Right cardiac atrium (tissue), 5 donors: Measurements from ENCODE around the gene MRPS6. TPM values are rescaled to one million over a fixed set of nuclear protein-coding genes. Genes with fewer than 3 reads are reported as not detected.

Experiments used
- ATAC-seq, 2 donors: fragments of 200-7000 bp; cut with Tn5 transposase; one replicate each; pipeline versions ENCODE4 v1.8.0 to v1.9.1; 2020; ENCODE audit warnings: moderate library complexity in 2 of 2, mild to moderate bottlenecking in 1 of 2
- DNase-seq, 3 donors: peaks; one replicate each; pipeline ENCODE4 v3.0.0-alpha.2; 2020
- H3K27ac ChIP-seq: one replicate; pipeline ENCODE4 v1.5.1; 2013; ENCODE audit warnings: mild to moderate bottlenecking, low read length, control low read depth, moderate library complexity
- H3K27me3 ChIP-seq: one replicate; pipeline ENCODE4 v1.6.1; 2013; ENCODE audit not compliant: control insufficient read depth, insufficient read depth
- H3K4me1 ChIP-seq: one replicate; pipeline ENCODE4 v1.6.1; 2013; ENCODE audit warnings: low read length; ENCODE audit not compliant: control insufficient read depth, insufficient read depth
- H3K4me3 ChIP-seq: one replicate; pipeline ENCODE4 v1.5.1; 2013; ENCODE audit warnings: low read length, control low read depth
- H3K9me3 ChIP-seq: one replicate; pipeline ENCODE4 v1.6.1; 2013; ENCODE audit warnings: low read length; ENCODE audit not compliant: control insufficient read depth
- WGBS: extraction: QIAGEN DNeasy Blood & Tissue Kit; methylation state at CpG from one replicate; pipeline ENCODE4 v1.1.7; 2013; 5-methylcytosine and 5-hydroxymethylcytosine counted together
- intact Hi-C, 4 donors: fragments of 100-400 bp; cut with DNase I; formaldehyde crosslinking; loops; one replicate each; pipeline versions ENCODE4 v1.11.0 to v1.14.0; 2022 to 2023
- polyA plus RNA-seq: library from polyadenylated mRNA; stranded (reverse); fragments of 200-250 nt; gene quantifications from one replicate; pipeline ENCODE4 v1.2.3, GENCODE V29; 2013
- total RNA-seq, 4 donors: library from RNA; stranded (reverse); fragmentation: NEBNext Ultra II Directional; extraction: Animal tissue kit (Norgen Biotek cat#: 25700); gene quantifications; one replicate each; pipeline ENCODE4 v1.2.1, GENCODE V29; 2021
- donor health status: healthy with polysubstance abuse.
- donor health status: DM: no; HTN: yes; CAD: no.
- donor health status: DM: no; HTN: no; CAD: no.
- donor health status: DM: no; HTN: yes; CAD: no; lungs with severe emphysema.
- donor health status: DM: yes; HTN: yes; CAD: no.

MRPS6 gene
- total and polyA plus RNA-seq, 5 donors: 67.6 to 95.3 (median 74.6) TPM

DNA sequence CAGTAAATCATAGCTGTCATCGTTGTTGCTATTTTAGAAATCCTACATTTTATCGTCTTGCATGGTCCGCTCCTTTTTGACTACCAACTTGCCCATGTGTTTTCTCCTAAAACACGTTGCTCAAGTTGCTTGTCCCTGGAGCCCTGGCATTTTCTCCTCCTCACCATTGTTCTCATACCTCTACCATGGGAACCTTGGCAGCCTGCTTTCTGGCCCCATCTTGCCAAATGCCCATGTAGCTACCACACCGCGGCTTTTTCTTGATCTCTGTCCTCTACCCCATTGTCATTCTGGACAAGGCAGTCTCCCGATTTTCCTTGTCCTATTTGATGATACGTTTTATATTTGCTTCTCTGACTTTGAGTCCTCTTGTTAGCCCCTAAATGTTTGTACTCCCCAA is 50.2 kb downstream of the MRPS6 start:
- DNase-seq (no peak), ATAC-seq (no peak)
- Histone ChIP-seq H3K4me1 (peaks cover 9% of the 10 kb centered on the region), H3K27me3 (no peaks in the 10 kb centered on the region), H3K4me3 (no peak overlapping the region), H3K27ac (no peak overlapping the region), H3K9me3 (no peaks in the 10 kb centered on the region)
- 92% methylated on average over 8 of the region's 8 CpGs for WGBS
- intact Hi-C loops: no loop called here

DNA sequence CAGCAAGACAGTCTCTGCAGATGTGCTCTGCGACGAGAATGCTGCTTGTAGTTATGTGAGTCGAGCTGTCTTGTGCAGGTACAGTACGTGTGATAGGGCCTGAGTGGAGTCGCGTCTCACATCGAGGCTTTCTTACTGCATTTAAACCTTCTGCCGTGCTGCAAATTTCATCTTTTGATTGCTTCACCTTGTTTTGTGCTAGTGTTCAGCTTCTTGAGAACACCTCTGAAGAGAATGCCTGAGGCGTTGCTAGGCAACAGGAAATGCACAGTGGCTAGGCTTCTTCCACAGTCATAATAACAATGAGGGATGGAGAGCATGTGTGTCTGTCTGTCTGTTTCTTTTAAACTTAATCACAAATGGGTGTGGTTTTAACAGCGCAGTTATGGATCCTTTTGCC is 52.9 kb downstream of the MRPS6 start:
- no peaks in the 10 kb centered on the region for H3K27me3 ChIP-seq
- WGBS: 95% methylated on average over 10 of the region's 10 CpGs
- H3K27ac ChIP-seq: no peak overlapping the region
- no peak overlapping the region for H3K4me3 ChIP-seq
- DNase-seq: no peak
- intact Hi-C loops: no loop called here
- no peaks in the 10 kb centered on the region for H3K9me3 ChIP-seq
- peaks cover 23% of the 10 kb centered on the region for H3K4me1 ChIP-seq
- ATAC-seq: no peak

DNA sequence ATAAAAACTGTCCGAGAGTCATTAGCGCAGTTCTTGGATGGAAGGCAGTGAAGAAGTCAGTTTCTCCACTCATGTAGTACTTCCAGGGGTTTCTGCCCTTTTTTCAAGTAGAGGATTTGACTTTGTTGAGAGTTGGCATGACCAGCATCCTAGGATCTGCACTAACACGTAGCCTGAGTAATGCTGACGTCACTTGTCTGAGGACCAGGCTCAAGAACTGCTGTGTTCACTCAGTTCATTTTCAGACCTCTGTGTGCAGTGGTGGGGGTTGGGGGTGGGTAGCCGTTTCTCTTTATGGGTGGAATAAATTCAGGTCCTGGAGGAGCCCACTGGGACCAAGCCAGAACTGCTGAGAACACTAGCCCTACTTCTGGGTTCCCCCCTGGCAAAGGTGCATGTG is 53.3 kb downstream of the MRPS6 start:
- H3K9me3 ChIP-seq: no peaks in the 10 kb centered on the region
- no peak for ATAC-seq
- intact Hi-C loops: no loop called here
- no peak overlapping the region for H3K4me3 ChIP-seq
- H3K27ac ChIP-seq: no peak overlapping the region
- WGBS: 81% methylated on average over 5 of the region's 5 CpGs
- DNase-seq: no peak
- peaks cover 26% of the 10 kb centered on the region for H3K4me1 ChIP-seq
- H3K27me3 ChIP-seq: no peaks in the 10 kb centered on the region

DNA sequence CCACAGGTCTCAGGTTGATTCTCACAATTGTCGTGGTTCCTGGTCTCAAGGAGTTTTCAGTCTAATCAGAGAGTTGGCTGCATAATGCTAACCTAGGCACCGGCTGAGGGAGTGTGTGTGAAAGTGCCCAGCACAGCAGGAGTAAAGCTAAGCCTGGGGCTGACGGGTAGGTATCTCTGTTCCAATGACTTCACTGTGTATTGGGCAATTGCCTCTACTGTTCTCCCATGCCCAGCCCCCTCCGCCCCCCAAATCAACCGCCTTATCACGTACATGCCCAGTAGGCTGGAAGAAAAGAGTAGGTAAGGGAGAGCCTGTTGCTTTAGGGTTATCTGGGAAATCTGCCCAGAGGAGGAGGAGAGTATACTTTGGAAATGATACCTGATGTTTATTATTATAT is 54.7 kb downstream of the MRPS6 start:
- DNase-seq: peak in 1 of 3 donors; percentile 75
- Histone ChIP-seq H3K27ac (peak overlapping the region; percentile 61), H3K4me3 (no peak overlapping the region), H3K4me1 (peaks cover 31% of the 10 kb centered on the region), H3K9me3 (no peaks in the 10 kb centered on the region), H3K27me3 (no peaks in the 10 kb centered on the region)
- peak; percentile 51 to 69 for ATAC-seq
- WGBS: 58% methylated on average over 6 of the region's 6 CpGs
- intact Hi-C loops: no loop called here

- peak; percentile 40 to 65 for ATAC-seq
- Histone ChIP-seq H3K9me3 (no peaks in the 10 kb centered on the region), H3K4me3 (no peak overlapping the region), H3K4me1 (peaks cover 35% of the 10 kb centered on the region), H3K27ac (peak overlapping the region; percentile 80), H3K27me3 (no peaks in the 10 kb centered on the region)
- peak; percentile 43 to 80 (median 66) for DNase-seq
- 37% methylated on average over 3 of the region's 3 CpGs for WGBS
- intact Hi-C loops: no loop called here
Measured at GRCh38 chr21:34128674-34129038, 55.3 kb downstream of the MRPS6 start.

- ATAC-seq: peak; percentile 91 to 92
- Histone ChIP-seq H3K27ac (peak overlapping the region; percentile 80), H3K9me3 (no peaks in the 10 kb centered on the region), H3K27me3 (no peaks in the 10 kb centered on the region), H3K4me3 (no peak overlapping the region), H3K4me1 (peaks cover 32% of the 10 kb centered on the region)
- DNase-seq: peak; percentile 66 to 84 (median 72)
- intact Hi-C loops: no loop called here
- 26% methylated on average over 17 of the region's 17 CpGs for WGBS
Measured at GRCh38 chr21:34129039-34129891, 55.9 kb downstream of the MRPS6 start.

DNA sequence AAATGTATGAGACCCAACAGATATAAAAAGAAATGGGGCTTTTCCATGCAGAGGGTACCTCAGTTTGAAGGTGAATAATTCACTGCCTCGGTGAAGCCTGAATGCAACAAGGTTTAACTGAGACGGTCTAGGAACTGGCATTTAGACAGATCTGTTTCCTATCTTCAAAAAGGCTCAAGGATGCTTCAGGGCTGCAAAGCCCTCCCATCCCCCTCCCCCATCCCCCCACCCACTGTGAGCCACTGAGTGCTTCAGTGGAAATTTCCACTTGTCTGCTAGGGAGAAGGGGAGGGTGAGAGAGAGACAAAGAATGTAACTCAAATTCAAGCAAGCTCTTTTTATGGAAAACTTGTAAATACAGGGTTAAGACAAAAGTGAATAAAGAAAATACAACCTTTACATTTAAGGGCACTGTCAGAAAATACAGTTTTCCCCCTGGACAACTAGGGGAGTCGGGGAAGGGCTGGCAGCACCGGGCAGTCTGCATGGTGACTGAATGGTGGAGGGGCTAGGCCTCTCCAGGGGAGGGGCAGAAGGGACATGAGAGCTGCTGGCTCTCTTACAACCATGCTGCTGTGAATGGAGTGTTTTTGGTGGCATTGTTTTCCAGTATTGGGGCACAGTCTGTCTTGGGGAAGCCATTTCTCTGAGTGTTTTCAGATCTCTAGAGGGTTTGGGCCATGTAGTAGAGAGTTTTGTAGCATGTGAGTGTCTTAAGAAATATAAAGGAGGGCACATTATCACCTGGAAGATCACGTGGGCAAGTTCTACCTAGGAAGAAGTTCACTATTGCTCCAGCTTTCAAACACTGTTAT is 56.7 kb downstream of the MRPS6 start:
- ATAC-seq (no peak), DNase-seq (no peak)
- H3K27ac ChIP-seq: peak overlapping the region; percentile 80
- intact Hi-C loops: no loop called here
- 47% methylated on average over 5 of the region's 5 CpGs for WGBS
- no peaks in the 10 kb centered on the region for H3K9me3 ChIP-seq
- H3K4me1 ChIP-seq: peaks cover 32% of the 10 kb centered on the region
- no peak overlapping the region for H3K4me3 ChIP-seq
- H3K27me3 ChIP-seq: no peaks in the 10 kb centered on the region

- no peak overlapping the region for H3K4me3 ChIP-seq
- no peaks in the 10 kb centered on the region for H3K27me3 ChIP-seq
- peak overlapping the region; percentile 32 for H3K27ac ChIP-seq
- no peak for DNase-seq
- intact Hi-C loops: no loop called here
- WGBS: 70% methylated on average over 2 of the region's 2 CpGs
- H3K9me3 ChIP-seq: no peaks in the 10 kb centered on the region
- ATAC-seq: no peak
- peaks cover 32% of the 10 kb centered on the region for H3K4me1 ChIP-seq
Measured at GRCh38 chr21:34130716-34130985, 57.3 kb downstream of the MRPS6 start.

DNA sequence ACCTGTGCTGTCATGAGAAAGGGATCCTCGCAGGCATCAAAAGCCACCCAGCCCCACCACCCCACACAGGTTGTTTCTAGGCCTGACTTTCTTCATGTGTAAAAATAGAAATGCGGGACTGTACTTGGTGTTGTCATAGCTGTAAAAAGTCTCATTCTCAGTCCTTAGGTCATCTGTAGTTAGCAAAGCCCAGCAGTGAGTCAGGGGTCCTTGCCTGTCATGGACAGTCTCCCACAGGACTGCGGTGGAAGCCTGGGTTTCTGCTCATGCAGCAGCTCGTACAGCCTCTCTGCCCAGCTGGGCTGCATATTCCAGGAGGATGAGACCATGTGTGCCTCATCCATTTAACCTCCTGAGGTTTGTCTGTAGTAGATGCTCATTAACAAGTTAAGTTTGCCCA is 58.2 kb downstream of the MRPS6 start:
- intact Hi-C loops: no loop called here
- Histone ChIP-seq H3K4me3 (no peak overlapping the region), H3K4me1 (peaks cover 32% of the 10 kb centered on the region), H3K9me3 (no peaks in the 10 kb centered on the region), H3K27ac (peak overlapping the region; percentile 6), H3K27me3 (no peaks in the 10 kb centered on the region)
- no peak for DNase-seq
- ATAC-seq: no peak
- WGBS: 85% methylated on average over 4 of the region's 4 CpGs

DNA sequence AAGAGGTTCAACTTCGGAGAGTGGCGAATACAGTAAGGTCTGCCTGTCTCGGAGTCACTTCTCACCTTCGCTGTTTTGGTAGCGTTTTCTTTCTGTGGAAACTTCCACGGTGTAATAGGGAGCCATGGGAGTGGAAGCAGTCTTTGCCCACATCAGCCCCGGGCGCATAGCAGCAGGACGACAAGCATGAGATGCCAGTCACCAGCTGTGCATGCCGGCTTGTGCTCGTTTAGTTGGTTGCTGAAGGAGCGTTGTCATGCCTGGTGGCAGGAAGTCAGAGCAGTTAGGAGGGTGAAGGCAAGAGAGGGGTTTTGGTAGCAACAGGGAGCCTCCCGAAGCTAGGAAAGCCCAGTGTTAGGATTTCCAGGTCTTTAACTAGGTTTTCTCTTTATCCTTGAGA is 58.8 kb downstream of the MRPS6 start:
- ATAC-seq (no peak), DNase-seq (no peak)
- 86% methylated on average over 13 of the region's 13 CpGs for WGBS
- no peak overlapping the region for H3K4me3 ChIP-seq
- intact Hi-C loops: no loop called here
- H3K27me3 ChIP-seq: no peaks in the 10 kb centered on the region
- H3K27ac ChIP-seq: peak overlapping the region; percentile 46
- peaks cover 29% of the 10 kb centered on the region for H3K4me1 ChIP-seq
- no peaks in the 10 kb centered on the region for H3K9me3 ChIP-seq

DNA sequence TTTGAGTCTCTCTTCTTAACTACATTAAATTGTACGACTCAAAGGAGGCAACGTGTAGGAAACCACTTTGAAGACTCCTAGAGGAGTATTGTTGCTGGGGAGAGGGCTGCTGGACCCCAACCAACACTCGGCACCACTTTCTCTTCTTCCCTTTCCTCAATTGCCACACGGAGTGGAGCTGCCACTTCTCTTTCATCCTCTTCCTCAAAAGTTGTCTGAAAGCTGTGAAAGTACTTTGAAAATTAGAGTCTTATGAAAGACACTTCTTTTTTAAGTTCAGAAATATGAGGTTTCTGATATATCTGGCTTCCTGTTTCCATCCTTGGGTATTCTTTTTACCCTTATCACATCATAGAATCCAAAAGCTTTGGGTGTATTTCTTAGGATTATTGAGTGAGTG is 59.5 kb downstream of the MRPS6 start:
- intact Hi-C loops: no loop called here
- Histone ChIP-seq H3K9me3 (no peaks in the 10 kb centered on the region), H3K27me3 (no peaks in the 10 kb centered on the region), H3K4me1 (peaks cover 29% of the 10 kb centered on the region), H3K4me3 (no peak overlapping the region), H3K27ac (no peak overlapping the region)
- WGBS: 75% methylated on average over 4 of the region's 4 CpGs
- ATAC-seq: no peak
- no peak for DNase-seq
